Adrenal gland (tissue), 12 donors: Measurements from ENCODE around the gene FLNC. TPM values are rescaled to one million over a fixed set of nuclear protein-coding genes. Genes with fewer than 3 reads are reported as not detected.

Experiments used
- DNase-seq, 7 donors: peaks; one replicate each; pipeline ENCODE4 v3.0.0-alpha.2; 2019 to 2020
- H3K27ac ChIP-seq, 5 donors: fragments of 200-600 bp; sonication (generic) in 4 of 5; 1 replicate in 3 of 5; 2 replicates in 2 of 5; pipeline versions ENCODE4 v1.5.1 to v1.8.0; 2016 to 2020; ENCODE audit warnings: mild to moderate bottlenecking in 1 of 5
- H3K27me3 ChIP-seq: fragments of 200-600 bp; 2 replicates; pipeline ENCODE4 v1.8.0; 2021
- H3K36me3 ChIP-seq, 2 donors: fragments of 200-600 bp; replicated peaks in 1 of 2; 1 replicate in 1 of 2; 2 replicates in 1 of 2; pipeline versions ENCODE4 v1.5.1 to v1.8.0; 2018 to 2022
- H3K4me1 ChIP-seq, 2 donors: fragments of 200-600 bp; replicated peaks in 1 of 2; 1 replicate in 1 of 2; 2 replicates in 1 of 2; pipeline versions ENCODE4 v1.5.1 to v1.8.0; 2018 to 2021
- H3K4me3 ChIP-seq, 4 donors: fragments of 200-600 bp; sonication (generic) in 3 of 4; one replicate each; pipeline ENCODE4 v1.5.1; 2016 to 2018
- H3K9me3 ChIP-seq, 3 donors: fragments of 200-600 bp; sonication (generic) in 1 of 3; replicated peaks in 1 of 3; 1 replicate in 2 of 3; 2 replicates in 1 of 3; pipeline versions ENCODE4 v1.5.1 to v1.8.0; 2016 to 2021
- CTCF ChIP-seq, 6 experiments: fragments of 450-650 bp in 4 of 6; fragments of 200-600 bp in 2 of 6; sonication (generic) in 1 of 6; IDR thresholded peaks; 1 replicate in 5 of 6; 2 replicates in 1 of 6; pipeline versions ENCODE4 v1.5.1 to v1.8.0; 2016 to 2021; ENCODE audit warnings: antibody characterized with exemption in 6 of 6, mild to moderate bottlenecking in 2 of 6, moderate library complexity in 1 of 6
- POLR2A ChIP-seq, 2 donors: fragments of 450-650 bp; IDR thresholded peaks; one replicate each; pipeline ENCODE4 v1.6.1; 2017; ENCODE audit warnings: antibody characterized with exemption in 2 of 2, mild to moderate bottlenecking in 2 of 2, moderate library complexity in 1 of 2
- WGBS, 4 donors: extraction: QIAGEN DNeasy Blood & Tissue Kit in 2 of 4; methylation state at CpG; one replicate each; pipeline versions ENCODE4 v1.1.5 to v1.1.7; 2013 to 2017; 5-methylcytosine and 5-hydroxymethylcytosine counted together
- intact Hi-C, 2 donors: fragments of 100-400 bp; cut with DNase I; formaldehyde crosslinking; loops; one replicate each; pipeline versions ENCODE4 v1.14.1 to v1.15.0; 2022 to 2023
- polyA plus RNA-seq, 3 donors: library from polyadenylated mRNA; stranded (reverse); fragments of 200-250 nt in 2 of 3; fragments of 350-450 nt in 1 of 3; fragmentation: Illumina TruSeq in 1 of 3; extraction: RNeasy Lipid Tissue Mini Kit (QIAGEN cat#74804) in 1 of 3; gene quantifications; one replicate each; pipeline ENCODE4 v1.2.3, GENCODE V29; 2013 to 2014
- total RNA-seq, 9 donors: library from RNA; depleted of rRNA in 4 of 9; stranded (reverse); fragments of >200 nt in 4 of 9; fragments of 120-200 nt in 1 of 9; fragmentation: NEBNext Ultra II Directional in 1 of 9; extraction: Animal tissue kit (Norgen Biotek cat#: 25700) in 1 of 9; gene quantifications; one replicate each; pipeline versions ENCODE4 v1.1.0 to v1.2.4, GENCODE V29; 2013 to 2023
- donor health status: healthy with polysubstance abuse.
- donor health status: Bipolar disorder and iron deficiency.
- donor health status: DM: yes; HTN: yes; CAD: no.
- donor health status: DM: no; HTN: no; CAD: no.
- donor health status: DM: no; HTN: no; CAD: no.
- donor health status: DM: yes; HTN: yes; CAD: no.

Gene FLNC
- total and polyA plus RNA-seq, 12 donors, result 0.66 to 7.3 (median 2.5) TPM

DNA sequence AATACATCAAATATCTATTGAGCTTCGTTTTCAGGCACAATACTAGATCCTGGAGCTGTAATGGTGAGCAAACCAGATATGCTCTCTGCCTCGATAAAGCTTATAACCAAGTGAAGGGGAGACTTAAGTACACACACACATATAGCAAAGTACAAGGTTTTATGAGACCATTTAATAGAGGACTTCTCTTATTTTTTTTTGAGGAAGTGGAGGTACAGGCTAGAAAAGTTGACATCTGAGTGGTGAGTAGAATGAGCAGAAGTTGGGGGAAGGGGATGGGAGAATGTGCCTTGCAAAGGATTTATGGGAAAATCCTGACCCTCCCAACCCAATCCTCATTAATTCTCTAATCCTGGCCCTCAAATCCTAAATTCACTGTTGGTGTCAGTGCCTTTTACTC is 30.8 kb upstream of the FLNC start:
- H3K4me3 ChIP-seq, result no peak overlapping the region
- no peaks in the 10 kb centered on the region for H3K4me1 ChIP-seq
- TF ChIP-seq POLR2A (IDR thresholded peaks at IDR 0.05) (no peak), CTCF (IDR thresholded peaks at IDR 0.05) (no peak)
- WGBS, 4 donors, result 71 to 91% (median 79%) methylated on average over 2 of the region's 2 CpGs
- H3K27me3 ChIP-seq, result no peaks in the 10 kb centered on the region
- intact Hi-C loops, result no loop called here
- no peak for DNase-seq
- no peaks in the 10 kb centered on the region for H3K9me3 ChIP-seq
- no peak overlapping the region for H3K27ac ChIP-seq
- H3K36me3 ChIP-seq, result no peaks in the 10 kb centered on the region

GRCh38 chr7:128800567-128800966 is 29.6 kb upstream of the FLNC start:
- no peaks in the 10 kb centered on the region for H3K36me3 ChIP-seq
- no peaks in the 10 kb centered on the region for H3K27me3 ChIP-seq
- WGBS, 4 donors, result 90 to 98% (median 91%) methylated on average over 3 of the region's 3 CpGs
- no peak for TF ChIP-seq POLR2A (IDR thresholded peaks at IDR 0.05)
- intact Hi-C loops, result no loop called here
- no peak overlapping the region for H3K27ac ChIP-seq
- H3K4me1 ChIP-seq, result no peaks in the 10 kb centered on the region
- no peak overlapping the region for H3K4me3 ChIP-seq
- H3K9me3 ChIP-seq, result no peaks in the 10 kb centered on the region
- no peak for DNase-seq

DNA sequence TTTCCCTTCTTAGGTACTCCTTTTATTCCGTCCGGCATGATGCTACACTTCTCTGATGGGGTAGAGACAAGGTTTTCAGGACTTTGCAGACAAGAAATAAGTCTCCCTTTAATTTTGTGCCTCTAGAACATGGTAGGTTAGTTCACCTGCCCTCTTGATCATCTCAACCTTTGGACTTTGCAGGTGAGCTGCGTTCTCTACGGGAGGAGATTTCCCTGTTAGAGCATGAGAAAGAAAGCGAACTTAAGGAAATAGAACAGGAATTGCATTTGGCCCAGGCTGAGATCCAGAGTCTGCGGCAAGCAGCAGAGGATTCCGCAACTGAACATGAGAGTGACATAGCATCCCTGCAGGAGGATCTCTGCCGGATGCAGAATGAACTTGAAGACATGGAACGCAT is 29.2 kb upstream of the FLNC start:
- Histone ChIP-seq H3K36me3 (no peaks in the 10 kb centered on the region), H3K27me3 (no peaks in the 10 kb centered on the region), H3K9me3 (no peaks in the 10 kb centered on the region), H3K27ac (no peak overlapping the region), H3K4me3 (no peak overlapping the region), H3K4me1 (no peaks in the 10 kb centered on the region)
- 93 to 97% (median 96%) methylated on average over 9 of the region's 9 CpGs for WGBS, 4 donors
- intact Hi-C loops, result no loop called here
- DNase-seq, result no peak
- TF ChIP-seq CTCF (IDR thresholded peaks at IDR 0.05) (no peak), POLR2A (IDR thresholded peaks at IDR 0.05) (no peak)

GRCh38 chr7:128801667-128802418 is 28.4 kb upstream of the FLNC start:
- intact Hi-C loops, result no loop called here
- H3K9me3 ChIP-seq, result no peaks in the 10 kb centered on the region
- H3K4me3 ChIP-seq, result no peak overlapping the region
- 84 to 96% (median 92%) methylated on average over 2 of the region's 2 CpGs for WGBS, 4 donors
- no peaks in the 10 kb centered on the region for H3K27me3 ChIP-seq
- no peaks in the 10 kb centered on the region for H3K4me1 ChIP-seq
- H3K36me3 ChIP-seq, result no peaks in the 10 kb centered on the region
- H3K27ac ChIP-seq, result no peak overlapping the region
- TF ChIP-seq POLR2A (IDR thresholded peaks at IDR 0.05), result no peak
- no peak for TF ChIP-seq CTCF (IDR thresholded peaks at IDR 0.05)
- DNase-seq, result no peak

DNA sequence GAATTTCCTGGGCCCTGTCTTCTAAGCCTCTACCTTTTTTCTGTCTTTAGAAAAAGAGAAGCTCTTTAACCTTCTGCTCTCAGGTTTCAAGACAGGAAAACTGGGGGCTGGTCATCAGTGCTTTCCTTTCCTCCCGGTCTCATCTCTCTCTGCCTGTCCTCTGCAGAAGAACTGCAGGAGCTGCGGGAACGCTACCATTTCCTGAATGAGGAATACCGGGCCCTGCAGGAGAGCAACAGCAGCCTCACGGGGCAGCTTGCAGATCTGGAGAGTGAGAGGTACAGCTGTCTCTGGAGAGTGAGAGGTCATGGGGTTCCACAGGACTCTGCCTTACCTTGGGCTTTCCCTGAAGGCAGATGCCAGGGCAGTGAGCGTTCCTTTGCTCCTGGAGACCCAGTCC is 25.7 kb upstream of the FLNC start:
- Histone ChIP-seq H3K27me3 (no peaks in the 10 kb centered on the region), H3K4me1 (no peaks in the 10 kb centered on the region), H3K36me3 (no peaks in the 10 kb centered on the region), H3K4me3 (no peak overlapping the region), H3K9me3 (no peaks in the 10 kb centered on the region), H3K27ac (no peak overlapping the region)
- TF ChIP-seq POLR2A (IDR thresholded peaks at IDR 0.05) (no peak), CTCF (IDR thresholded peaks at IDR 0.05) (no peak)
- WGBS, 4 donors, result 60 to 90% (median 87%) methylated on average over 5 to 6 of the region's 6 CpGs
- no peak for DNase-seq
- intact Hi-C loops, result no loop called here
